HL-60/S4 treated with retinoic acid at 250 ng/mL for 4 days and 3 days (cell line): Measurements from ENCODE around the gene SNCB.

Experiments used
- in situ Hi-C: fragments of 300-500 bp; cut with MboI; formaldehyde crosslinking; loops from 2 replicates; pipeline ENCODE4 v1.7.0; 2022; ENCODE audit warnings: low sequenced_read_pairs

SNCB gene

GRCh38 chr5:176587398-176587797 is 42.9 kb downstream of the SNCB start:
- in situ Hi-C loops = no loop called here

DNA sequence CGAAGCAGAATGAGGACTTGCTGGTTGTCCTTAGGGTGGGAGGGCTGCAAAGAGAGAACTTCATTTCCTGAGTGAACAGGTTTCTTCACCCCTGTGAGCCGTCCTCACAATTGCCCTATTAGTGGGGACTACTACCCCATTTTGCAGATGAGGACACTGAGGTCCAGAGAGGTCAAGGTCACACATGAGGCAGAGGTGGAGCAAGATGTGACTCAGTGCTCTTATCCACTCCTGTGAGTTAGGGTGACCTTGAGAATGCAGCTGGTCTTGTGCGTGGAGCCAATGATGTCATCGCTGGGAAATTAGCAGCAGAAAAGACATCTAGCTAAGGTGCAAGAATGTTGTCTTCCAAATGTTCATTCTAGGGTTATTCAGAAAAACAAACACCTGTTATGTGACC is 47.3 kb downstream of the SNCB start:
- in situ Hi-C loops = no loop called here

DNA sequence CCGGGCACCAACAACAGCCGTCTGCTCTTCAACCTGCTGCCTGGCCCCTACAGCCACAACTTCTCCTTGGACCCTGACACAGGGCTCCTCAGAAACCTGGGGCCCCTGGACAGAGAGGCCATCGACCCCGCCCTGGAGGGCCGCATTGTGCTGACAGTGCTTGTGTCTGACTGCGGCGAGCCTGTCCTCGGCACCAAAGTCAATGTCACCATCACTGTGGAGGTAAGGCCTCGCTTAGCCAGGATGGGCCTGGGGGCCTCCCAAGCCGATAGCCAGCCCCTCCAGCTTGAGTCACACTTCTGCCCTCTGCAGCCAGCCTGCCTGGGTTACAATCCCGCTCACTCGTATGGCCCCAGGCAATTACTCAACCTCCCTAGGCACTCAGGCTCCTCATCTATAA is 49.0 kb downstream of the SNCB start:
- in situ Hi-C loops = no loop called here

- in situ Hi-C loops = no loop called here
Observed at GRCh38 chr5:176579323-176579722, 51.0 kb downstream of the SNCB start.

DNA sequence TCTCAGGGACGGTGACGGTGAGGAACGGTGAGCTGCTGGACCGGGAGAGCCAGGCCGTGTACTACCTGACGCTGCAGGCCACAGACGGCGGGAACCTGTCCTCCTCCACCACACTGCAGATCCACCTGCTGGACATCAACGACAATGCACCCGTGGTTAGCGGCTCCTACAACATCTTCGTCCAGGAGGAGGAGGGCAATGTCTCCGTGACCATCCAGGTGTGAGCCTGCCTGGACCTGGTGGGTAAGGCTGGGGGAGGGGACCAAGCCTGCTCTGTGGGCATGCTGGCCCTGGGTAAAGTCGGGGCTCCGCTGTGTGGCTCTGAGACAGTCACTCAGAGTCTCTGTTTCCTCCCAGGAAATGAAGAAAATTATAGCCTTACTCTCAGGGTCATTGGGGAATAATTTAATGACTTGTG is 51.9 kb downstream of the SNCB start:
- in situ Hi-C loops = no loop called here

DNA sequence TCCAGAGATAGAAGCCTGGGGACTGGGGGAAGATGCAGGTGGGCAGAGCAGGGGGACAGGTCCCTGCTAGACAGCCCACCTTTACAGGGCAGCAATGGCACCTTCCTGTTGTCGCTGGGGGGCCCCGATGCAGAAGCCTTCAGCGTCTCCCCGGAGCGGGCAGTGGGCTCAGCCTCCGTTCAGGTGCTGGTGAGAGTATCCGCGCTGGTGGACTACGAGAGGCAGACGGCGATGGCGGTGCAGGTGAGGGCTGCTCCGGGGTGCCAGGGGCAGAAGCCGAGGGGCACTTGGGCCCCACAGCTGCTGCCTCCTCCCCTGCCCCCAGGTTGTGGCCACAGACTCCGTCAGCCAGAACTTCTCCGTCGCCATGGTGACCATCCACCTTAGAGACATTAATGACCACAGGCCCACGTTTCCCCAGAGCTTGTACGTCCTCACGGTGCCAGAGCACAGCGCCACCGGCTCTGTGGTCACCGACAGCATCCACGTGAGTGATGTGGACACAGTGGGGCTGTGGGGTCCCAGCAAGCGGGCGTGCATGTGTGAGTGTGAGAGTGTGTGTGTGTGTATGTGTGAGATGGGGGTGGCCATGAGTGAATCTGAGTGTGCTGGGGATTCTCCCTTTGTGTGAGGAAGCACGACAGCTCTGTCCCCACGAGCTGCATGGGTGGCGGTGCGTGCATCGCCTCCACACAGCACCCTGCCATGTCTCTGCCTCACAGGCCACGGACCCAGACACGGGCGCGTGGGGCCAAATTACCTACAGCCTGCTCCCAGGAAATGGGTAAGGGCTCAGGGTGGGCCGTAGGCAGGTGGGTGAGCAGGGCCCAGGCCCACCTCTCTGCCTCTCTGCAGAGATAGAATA is 52.8 kb downstream of the SNCB start:
- in situ Hi-C loops = no loop called here

DNA sequence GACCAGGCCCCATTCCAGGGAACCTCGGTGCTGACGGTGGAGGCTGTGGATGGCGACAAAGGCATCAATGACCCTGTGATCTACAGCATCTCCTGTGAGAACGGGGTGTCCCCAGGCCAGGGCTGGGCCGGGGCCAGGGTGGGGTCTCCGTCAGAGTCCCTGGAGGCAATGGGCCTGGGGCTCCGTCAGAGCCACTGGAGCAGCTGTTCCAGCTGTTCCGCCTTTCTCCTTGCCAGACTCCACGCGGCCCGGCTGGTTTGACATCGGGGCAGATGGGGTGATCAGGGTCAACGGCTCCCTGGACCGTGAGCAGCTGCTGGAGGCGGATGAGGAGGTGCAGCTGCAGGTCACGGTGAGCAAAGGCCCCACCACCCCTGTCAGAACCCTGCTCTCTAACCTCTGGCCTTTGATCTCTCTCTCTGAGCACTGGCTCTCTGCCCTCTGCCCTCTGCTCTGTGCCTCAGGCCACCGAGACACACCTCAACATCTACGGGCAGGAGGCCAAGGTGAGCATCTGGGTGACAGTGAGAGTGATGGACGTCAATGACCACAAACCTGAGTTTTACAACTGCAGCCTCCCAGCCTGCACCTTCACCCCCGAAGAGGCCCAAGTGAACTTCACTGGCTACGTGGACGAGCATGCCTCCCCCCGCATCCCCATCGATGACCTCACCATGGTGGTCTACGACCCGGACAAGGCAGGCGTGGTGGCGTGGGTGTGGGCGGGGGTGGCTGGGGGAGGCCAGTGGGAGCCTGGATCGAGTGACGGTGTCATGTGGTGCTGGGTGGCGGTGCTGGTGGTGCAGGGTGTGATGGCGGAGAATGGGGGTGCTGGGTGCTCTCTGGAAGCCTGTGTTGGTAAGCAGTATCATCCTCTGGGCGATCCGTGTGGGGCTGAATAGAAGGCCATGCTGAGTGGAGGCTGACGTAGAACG is 54.6 kb downstream of the SNCB start:
- in situ Hi-C loops = no loop called here

GRCh38 chr5:176575066-176575465 is 55.3 kb downstream of the SNCB start:
- in situ Hi-C loops = no loop called here

GRCh38 chr5:176574297-176574591 is 56.1 kb downstream of the SNCB start:
- in situ Hi-C loops = no loop called here

GRCh38 chr5:176573564-176574296 is 56.6 kb downstream of the SNCB start:
- in situ Hi-C loops = no loop called here
